Measurements from ENCODE around the gene RSPRY1. TPM values are rescaled to one million over a fixed set of nuclear protein-coding genes. Genes with fewer than 3 reads are reported as not detected.

RSPRY1 gene
- total RNA-seq, 1 donor from 2014 or later: 44.0 TPM

- H3K27ac Mint-ChIP-seq: no peak overlapping the region
- no peaks in the 10 kb centered on the region for H3K9me3 Mint-ChIP-seq
- H3K36me3 Mint-ChIP-seq: peaks cover 24% of the 10 kb centered on the region
- no peak for DNase-seq (ENCODE audit: low spot score in 2 of 2, unreplicated experiment in 2 of 2)
- no peak for TF ChIP-seq CTCF (IDR thresholded peaks at IDR 0.05; ENCODE audit: unreplicated experiment)
- H3K27me3 Mint-ChIP-seq (ENCODE audit: low read depth): no peaks in the 10 kb centered on the region
- no peak overlapping the region for H3K4me3 Mint-ChIP-seq
- H3K4me1 Mint-ChIP-seq: peaks cover 13% of the 10 kb centered on the region
Observed at GRCh38 chr16:57151369-57151768, 34.8 kb upstream of the RSPRY1 start.

DNA sequence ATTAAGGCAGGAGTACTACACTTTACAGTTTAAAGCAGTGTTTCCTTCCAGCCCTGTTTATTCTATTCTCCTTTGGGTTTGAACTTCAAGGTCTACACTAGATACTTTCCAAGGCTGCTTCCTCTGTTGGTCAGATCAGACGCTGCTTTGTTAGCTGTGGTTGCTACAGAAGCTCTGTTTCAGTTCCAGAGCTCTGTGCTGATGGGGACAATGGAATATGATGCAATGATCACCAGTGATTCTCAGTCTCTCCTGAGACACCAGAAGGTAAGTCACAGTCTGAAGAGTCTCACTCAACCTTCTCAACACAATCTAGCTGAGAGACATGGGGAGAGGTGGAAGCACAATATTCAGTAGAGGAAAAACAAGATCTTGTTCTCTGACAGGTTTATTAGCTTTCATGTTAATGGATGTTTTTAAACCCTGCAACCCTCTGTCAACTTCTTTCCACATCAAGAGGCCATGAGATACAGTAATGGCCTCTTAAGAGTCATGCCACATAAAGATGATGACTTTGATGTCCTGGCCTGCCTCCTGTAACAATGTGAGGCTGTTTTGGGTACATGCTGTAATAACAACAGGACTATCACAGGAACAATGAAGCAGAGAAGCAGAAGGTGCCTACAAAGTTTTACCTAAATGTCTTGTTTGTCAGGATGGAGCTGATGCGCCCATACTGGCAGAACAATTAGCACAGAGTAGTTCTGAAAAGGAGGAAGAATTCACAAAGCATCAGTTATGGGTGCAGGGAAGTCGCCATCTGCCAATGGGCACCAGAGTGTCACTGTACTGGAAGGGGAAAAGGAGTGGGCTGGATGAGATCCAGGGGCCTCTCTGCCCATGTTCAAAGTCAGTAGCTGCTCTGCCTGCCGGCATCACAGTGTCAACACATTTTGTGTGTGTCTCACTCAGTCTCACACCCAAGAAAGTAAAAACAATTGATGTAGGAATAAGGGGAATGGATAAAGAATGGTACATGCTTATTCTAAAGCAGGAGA lies 33.7 kb upstream of the RSPRY1 start:
- H3K27me3 Mint-ChIP-seq (ENCODE audit: low read depth): no peaks in the 10 kb centered on the region
- H3K9me3 Mint-ChIP-seq: peaks cover 3% of the 10 kb centered on the region
- DNase-seq (ENCODE audit: low spot score in 2 of 2, unreplicated experiment in 2 of 2): no peak
- H3K27ac Mint-ChIP-seq: no peak overlapping the region
- H3K36me3 Mint-ChIP-seq: peaks cover 32% of the 10 kb centered on the region
- peaks cover 7% of the 10 kb centered on the region for H3K4me1 Mint-ChIP-seq
- TF ChIP-seq CTCF (IDR thresholded peaks at IDR 0.05; ENCODE audit: unreplicated experiment): no peak
- H3K4me3 Mint-ChIP-seq: no peak overlapping the region

DNA sequence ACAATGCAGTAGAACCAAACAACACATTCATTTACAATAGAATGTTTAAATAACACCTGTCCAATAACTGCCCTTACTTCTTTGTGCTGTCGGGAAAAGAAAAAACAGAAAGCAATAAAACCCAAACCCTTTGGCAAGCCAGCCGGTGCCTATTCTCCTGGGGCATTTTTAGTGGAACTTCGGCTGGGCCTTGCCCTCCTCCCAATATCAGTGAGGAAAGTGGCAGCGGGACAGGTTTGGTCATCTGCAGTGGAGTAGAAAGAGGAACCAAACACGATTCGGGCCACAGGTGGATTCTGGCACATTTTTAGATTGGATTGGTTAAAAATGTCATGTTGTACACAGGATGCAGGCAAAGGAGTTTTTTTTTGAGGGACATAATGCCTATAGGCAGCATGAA lies 32.3 kb upstream of the RSPRY1 start:
- H3K27me3 Mint-ChIP-seq (ENCODE audit: low read depth): no peaks in the 10 kb centered on the region
- no peak overlapping the region for H3K4me3 Mint-ChIP-seq
- peaks cover 3% of the 10 kb centered on the region for H3K9me3 Mint-ChIP-seq
- peaks cover 39% of the 10 kb centered on the region for H3K36me3 Mint-ChIP-seq
- no peak overlapping the region for H3K27ac Mint-ChIP-seq
- DNase-seq (ENCODE audit: low spot score in 2 of 2, unreplicated experiment in 2 of 2): no peak
- H3K4me1 Mint-ChIP-seq: no peaks in the 10 kb centered on the region
- no peak for TF ChIP-seq CTCF (IDR thresholded peaks at IDR 0.05; ENCODE audit: unreplicated experiment)

DNA sequence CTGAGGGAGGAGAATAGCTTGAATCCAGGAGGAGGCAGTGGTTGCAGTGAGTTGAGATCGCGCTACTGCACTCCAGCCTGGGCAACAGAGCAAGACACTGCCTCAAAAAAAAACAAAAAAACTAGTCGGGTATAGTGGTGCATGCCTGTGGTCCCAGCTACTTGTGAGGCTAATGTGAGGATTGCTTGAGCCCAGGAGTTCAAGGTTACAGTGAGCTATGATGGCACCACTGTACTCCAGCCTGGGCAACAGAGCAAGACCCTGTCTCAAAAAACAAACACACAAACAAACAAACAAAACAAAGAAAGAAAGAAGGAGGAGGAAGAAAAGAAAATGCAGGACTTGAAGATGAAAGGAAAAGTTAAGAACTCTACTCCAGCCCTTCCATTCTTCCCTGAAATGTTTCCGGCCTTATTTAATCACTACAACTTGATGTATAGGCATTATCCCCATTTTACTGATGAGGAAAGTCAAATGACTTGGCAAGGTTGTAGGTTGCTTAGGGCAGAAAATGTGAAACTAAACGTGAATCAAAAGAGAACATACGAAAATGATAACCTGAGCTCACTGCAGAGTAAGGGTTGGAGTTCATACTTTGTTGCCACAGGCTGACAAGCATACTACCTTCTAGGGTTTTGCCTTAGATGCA lies 30.3 kb upstream of the RSPRY1 start:
- Mint-ChIP-seq H3K4me1 (no peaks in the 10 kb centered on the region), H3K36me3 (peaks cover 52% of the 10 kb centered on the region), H3K27me3 (ENCODE audit: low read depth) (no peaks in the 10 kb centered on the region), H3K9me3 (peaks cover 3% of the 10 kb centered on the region), H3K27ac (no peak overlapping the region), H3K4me3 (no peak overlapping the region)
- TF ChIP-seq CTCF (IDR thresholded peaks at IDR 0.05; ENCODE audit: unreplicated experiment): no peak
- DNase-seq (ENCODE audit: low spot score in 2 of 2, unreplicated experiment in 2 of 2): no peak

GRCh38 chr16:57156351-57156703 lies 29.8 kb upstream of the RSPRY1 start:
- Mint-ChIP-seq H3K27ac (no peak overlapping the region), H3K36me3 (peaks cover 55% of the 10 kb centered on the region)

More at GRCh38 chr16:57156351-57156703, 29.8 kb upstream of the RSPRY1 start:
- no peak for TF ChIP-seq CTCF (IDR thresholded peaks at IDR 0.05; ENCODE audit: unreplicated experiment)
- Mint-ChIP-seq H3K4me1 (no peaks in the 10 kb centered on the region), H3K4me3 (no peak overlapping the region), H3K27me3 (ENCODE audit: low read depth) (no peaks in the 10 kb centered on the region), H3K9me3 (peaks cover 3% of the 10 kb centered on the region)
- DNase-seq (ENCODE audit: low spot score in 2 of 2, unreplicated experiment in 2 of 2): no peak
